HG03103 (cell line): Measurements from ENCODE around the gene KRTAP15-1.

Experiments
- ATAC-seq: cut with Tn5 transposase; IDR thresholded peaks from one replicate; pipeline ENCODE4 v1.9.1; 2021; ENCODE audit warnings: low read depth; ENCODE audit not compliant: unreplicated experiment

Gene KRTAP15-1

GRCh38 chr21:30486180-30486579 lies 46.1 kb downstream of the KRTAP15-1 start:
- ATAC-seq: no peak

GRCh38 chr21:30487336-30487735 lies 47.3 kb downstream of the KRTAP15-1 start, which contains the start of gene KRTAP19-2:
KRTAP19-2 (minus strand) TSS chr21:30487436; CDS start chr21:30487348, 88 bp downstream.
- ATAC-seq: no peak
